Measurements from ENCODE around the gene TGM6. TPM values are rescaled to one million over a fixed set of nuclear protein-coding genes. Genes with fewer than 3 reads are reported as not detected.

Gene TGM6
- total RNA-seq (not detected), polyA plus RNA-seq (not detected)
- long read RNA-seq, donor 1, result 0 reads
- long read RNA-seq, donor 2, result 0 reads
- long read RNA-seq, donor 3, result 0 reads

DNA sequence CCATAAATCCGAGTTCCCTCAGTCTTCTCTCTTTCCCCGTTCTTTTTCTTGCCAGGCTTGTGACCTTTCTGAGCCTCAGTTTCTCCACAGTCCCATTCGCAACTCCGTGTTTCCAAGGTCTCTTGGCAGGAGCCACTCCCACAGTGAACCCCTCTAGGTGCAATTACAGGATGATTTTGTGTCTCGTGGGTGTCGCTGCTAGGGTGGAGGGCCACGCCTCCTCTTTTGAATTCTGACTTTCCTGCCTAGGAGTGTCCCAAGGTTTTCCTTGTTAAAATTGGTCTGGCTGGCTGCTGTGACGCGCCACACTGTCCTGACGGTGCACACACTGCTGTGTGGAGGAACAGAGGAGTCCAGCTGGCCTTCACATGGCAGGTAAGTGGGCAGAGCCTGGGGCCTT lies at the start of gene TGM6:
TGM6 (plus strand) TSS at position 301 of the 400 bp plus-strand sequence; CDS start at position 369, 68 bp downstream.
- no peak for ATAC-seq
- TF ChIP-seq POLR2A (IDR thresholded peaks at IDR 0.05) (no peak), CTCF (IDR thresholded peaks at IDR 0.05) (no peak)
- DNase-seq, result no peak
- Histone ChIP-seq H3K36me3 (no peaks in the 10 kb centered on the region), H3K4me1 (no peaks in the 10 kb centered on the region), H3K27me3 (peaks cover 0 to 13% (median 0%) of the 10 kb centered on the region in 9 donors), H3K9me3 (no peaks in the 10 kb centered on the region), H3K27ac (no peak within 1 kb of the TSS), H3K4me3 (no peak within 1 kb of the TSS)
- intact Hi-C loops (cut with DNase I), result no loop called here
- 87 to 91% (median 88%) methylated on average over 10 of the region's 10 CpGs for WGBS, 4 donors

- WGBS, 4 donors, result 76 to 89% (median 84%) methylated on average over 5 of the region's 5 CpGs
- H3K27ac ChIP-seq, result no peak overlapping the region
- H3K27me3 ChIP-seq, result peaks cover 0 to 9% (median 0%) of the 10 kb centered on the region in 9 donors
- intact Hi-C loops (cut with DNase I), result no loop called here
- DNase-seq, result no peak
- TF ChIP-seq CTCF (IDR thresholded peaks at IDR 0.05), result no peak
- no peak for TF ChIP-seq POLR2A (IDR thresholded peaks at IDR 0.05)
- no peaks in the 10 kb centered on the region for H3K36me3 ChIP-seq
- no peaks in the 10 kb centered on the region for H3K4me1 ChIP-seq
- H3K9me3 ChIP-seq, result no peaks in the 10 kb centered on the region
- no peak overlapping the region for H3K4me3 ChIP-seq
- ATAC-seq, result no peak
These were observed 49.6 kb upstream of the TGM6 start for GRCh38 chr20:2331106-2331505.

GRCh38 chr20:2331901-2332565 lies 48.7 kb upstream of the TGM6 start:
- no peak for ATAC-seq
- H3K4me3 ChIP-seq, result no peak overlapping the region
- no peaks in the 10 kb centered on the region for H3K36me3 ChIP-seq
- no peak overlapping the region for H3K27ac ChIP-seq
- no peaks in the 10 kb centered on the region for H3K4me1 ChIP-seq
- peaks cover 0 to 7% (median 0%) of the 10 kb centered on the region in 9 donors for H3K27me3 ChIP-seq
- 88 to 95% (median 90%) methylated on average over 17 of the region's 17 CpGs for WGBS, 4 donors
- no peak for TF ChIP-seq CTCF (IDR thresholded peaks at IDR 0.05)
- no peak for TF ChIP-seq POLR2A (IDR thresholded peaks at IDR 0.05)
- H3K9me3 ChIP-seq, result no peaks in the 10 kb centered on the region
- no peak for DNase-seq
- intact Hi-C loops (cut with DNase I), result no loop called here

- Histone ChIP-seq H3K27me3 (peaks cover 0 to 7% (median 0%) of the 10 kb centered on the region in 9 donors), H3K27ac (no peak overlapping the region), H3K4me1 (no peaks in the 10 kb centered on the region), H3K4me3 (no peak overlapping the region), H3K36me3 (no peaks in the 10 kb centered on the region), H3K9me3 (no peaks in the 10 kb centered on the region)
- DNase-seq, result no peak
- no peak for TF ChIP-seq POLR2A (IDR thresholded peaks at IDR 0.05)
- TF ChIP-seq CTCF (IDR thresholded peaks at IDR 0.05), result no peak
- intact Hi-C loops (cut with DNase I), result no loop called here
- WGBS, 4 donors, result 60 to 64% (median 63%) methylated on average over 4 of the region's 4 CpGs
- ATAC-seq, result no peak
These were observed 48.0 kb upstream of the TGM6 start for GRCh38 chr20:2332711-2333110.
